ENCODE measurements around the gene ZNF644.

ZNF644 gene

DNA sequence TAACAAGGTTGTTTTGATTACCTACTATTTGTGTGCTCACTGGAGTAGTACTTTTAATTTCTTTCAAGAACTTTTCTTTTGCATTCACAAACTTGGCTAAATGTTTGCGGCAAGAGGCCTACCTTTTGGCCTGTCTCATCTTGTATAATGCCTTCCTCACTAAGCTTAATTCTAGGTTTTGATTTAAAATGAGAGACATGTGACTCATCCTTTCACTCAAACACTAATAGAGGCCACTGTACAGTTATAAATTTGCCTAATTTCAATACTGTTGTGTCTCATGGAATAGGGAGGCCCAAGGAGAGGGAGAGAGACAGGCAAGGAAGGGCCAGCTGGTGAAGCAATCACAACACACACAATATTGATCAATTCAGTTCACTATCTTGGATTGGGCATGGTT is 66.1 kb downstream of the ZNF644 start:
- Histone ChIP-seq H3K36me3 (ENCODE audit: low read depth) (no peaks in the 10 kb centered on the region), H3K9me3 (ENCODE audit: severe bottlenecking) (no peaks in the 10 kb centered on the region), H3K27me3 (ENCODE audit: insufficient read depth, poor library complexity, severe bottlenecking) (no peaks in the 10 kb centered on the region), H3K27ac (ENCODE audit: poor library complexity, severe bottlenecking) (no peak overlapping the region), H3K4me1 (ENCODE audit: insufficient read depth, poor library complexity, severe bottlenecking) (peaks cover 15% of the 10 kb centered on the region), H3K4me3 (ENCODE audit: severe bottlenecking) (no peak overlapping the region)
- TF ChIP-seq, protein P1, sequence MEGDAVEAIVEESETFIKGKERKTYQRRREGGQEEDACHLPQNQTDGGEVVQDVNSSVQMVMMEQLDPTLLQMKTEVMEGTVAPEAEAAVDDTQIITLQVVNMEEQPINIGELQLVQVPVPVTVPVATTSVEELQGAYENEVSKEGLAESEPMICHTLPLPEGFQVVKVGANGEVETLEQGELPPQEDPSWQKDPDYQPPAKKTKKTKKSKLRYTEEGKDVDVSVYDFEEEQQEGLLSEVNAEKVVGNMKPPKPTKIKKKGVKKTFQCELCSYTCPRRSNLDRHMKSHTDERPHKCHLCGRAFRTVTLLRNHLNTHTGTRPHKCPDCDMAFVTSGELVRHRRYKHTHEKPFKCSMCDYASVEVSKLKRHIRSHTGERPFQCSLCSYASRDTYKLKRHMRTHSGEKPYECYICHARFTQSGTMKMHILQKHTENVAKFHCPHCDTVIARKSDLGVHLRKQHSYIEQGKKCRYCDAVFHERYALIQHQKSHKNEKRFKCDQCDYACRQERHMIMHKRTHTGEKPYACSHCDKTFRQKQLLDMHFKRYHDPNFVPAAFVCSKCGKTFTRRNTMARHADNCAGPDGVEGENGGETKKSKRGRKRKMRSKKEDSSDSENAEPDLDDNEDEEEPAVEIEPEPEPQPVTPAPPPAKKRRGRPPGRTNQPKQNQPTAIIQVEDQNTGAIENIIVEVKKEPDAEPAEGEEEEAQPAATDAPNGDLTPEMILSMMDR (IDR thresholded peaks at IDR 0.05; ENCODE audit: poor library complexity, severe bottlenecking) = no peak
- DNase-seq (ENCODE audit: low spot score) (no peak), ATAC-seq (ENCODE audit: low read depth) (no peak)

DNA sequence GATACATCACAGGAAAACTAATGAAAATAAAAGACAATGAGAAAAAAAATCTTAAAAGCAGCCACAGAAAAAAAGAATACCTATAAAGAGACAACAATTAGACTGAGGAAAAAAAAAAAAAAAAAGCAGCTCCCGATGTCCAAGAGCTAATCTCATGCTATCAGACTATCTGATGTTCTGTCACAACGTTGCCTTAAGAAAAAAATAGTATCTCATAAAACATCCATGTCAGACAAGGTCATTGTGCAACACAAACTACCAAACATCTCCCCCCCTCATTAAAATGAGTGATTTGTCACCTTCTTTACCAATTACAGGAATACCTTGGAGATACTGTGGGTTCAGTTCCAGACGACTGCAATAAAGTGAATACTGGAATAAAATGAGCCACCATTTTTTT is 68.9 kb downstream of the ZNF644 start:
- no peaks in the 10 kb centered on the region for H3K4me1 ChIP-seq (ENCODE audit: insufficient read depth, poor library complexity, severe bottlenecking)
- H3K27ac ChIP-seq (ENCODE audit: poor library complexity, severe bottlenecking) = no peak overlapping the region
- no peak for DNase-seq (ENCODE audit: low spot score)
- H3K4me3 ChIP-seq (ENCODE audit: severe bottlenecking) = no peak overlapping the region
- no peak for ATAC-seq (ENCODE audit: low read depth)
- no peaks in the 10 kb centered on the region for H3K27me3 ChIP-seq (ENCODE audit: insufficient read depth, poor library complexity, severe bottlenecking)
- no peaks in the 10 kb centered on the region for H3K36me3 ChIP-seq (ENCODE audit: low read depth)
- H3K9me3 ChIP-seq (ENCODE audit: severe bottlenecking) = no peaks in the 10 kb centered on the region
- TF ChIP-seq, protein P1 (IDR thresholded peaks at IDR 0.05; ENCODE audit: poor library complexity, severe bottlenecking) = no peak

DNA sequence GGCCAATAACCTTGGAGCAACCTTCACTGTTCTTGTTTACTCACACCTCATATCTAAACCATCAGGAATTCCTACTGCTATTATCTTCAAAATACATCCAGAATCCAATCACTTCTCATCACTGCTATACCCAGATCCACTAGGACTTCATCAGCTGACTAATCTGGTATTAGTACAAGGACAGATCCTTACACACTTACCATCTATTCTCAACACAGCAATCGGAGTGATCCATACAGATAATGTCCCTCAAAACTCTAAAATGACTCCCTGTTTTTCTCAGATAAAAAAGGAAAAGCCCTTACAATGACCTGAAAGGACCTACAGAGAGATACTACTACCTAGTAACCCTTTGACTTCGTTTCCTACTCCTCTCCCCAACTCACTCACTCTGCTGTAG is 70.8 kb downstream of the ZNF644 start:
- TF ChIP-seq, protein P1 (IDR thresholded peaks at IDR 0.05; ENCODE audit: poor library complexity, severe bottlenecking) = no peak
- DNase-seq (ENCODE audit: low spot score) (no peak), ATAC-seq (ENCODE audit: low read depth) (no peak)
- no peaks in the 10 kb centered on the region for H3K36me3 ChIP-seq (ENCODE audit: low read depth)
- no peaks in the 10 kb centered on the region for H3K27me3 ChIP-seq (ENCODE audit: insufficient read depth, poor library complexity, severe bottlenecking)
- no peaks in the 10 kb centered on the region for H3K4me1 ChIP-seq (ENCODE audit: insufficient read depth, poor library complexity, severe bottlenecking)
- H3K27ac ChIP-seq (ENCODE audit: poor library complexity, severe bottlenecking) = no peak overlapping the region
- H3K4me3 ChIP-seq (ENCODE audit: severe bottlenecking) = no peak overlapping the region
- H3K9me3 ChIP-seq (ENCODE audit: severe bottlenecking) = no peaks in the 10 kb centered on the region

DNA sequence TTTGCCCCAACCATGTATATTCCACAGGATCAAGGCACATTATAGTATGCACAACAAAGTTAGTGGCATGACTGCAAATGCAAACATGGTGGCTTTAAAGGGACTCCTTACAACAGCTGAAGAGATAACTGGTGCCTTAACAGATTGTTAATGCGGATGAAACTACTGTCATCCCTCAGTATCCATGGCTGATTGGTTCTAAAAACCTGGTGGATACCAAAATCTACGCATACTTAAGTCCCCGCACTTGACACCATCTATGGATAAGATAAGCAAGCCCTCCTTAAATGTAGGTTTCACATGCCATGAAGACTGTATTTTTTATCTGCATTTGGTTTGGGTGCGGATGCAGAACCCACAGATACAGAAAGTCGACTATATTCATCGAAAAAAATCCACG is 73.5 kb downstream of the ZNF644 start:
- Histone ChIP-seq H3K36me3 (ENCODE audit: low read depth) (peaks cover 11% of the 10 kb centered on the region), H3K4me3 (ENCODE audit: severe bottlenecking) (no peak overlapping the region), H3K27ac (ENCODE audit: poor library complexity, severe bottlenecking) (no peak overlapping the region), H3K4me1 (ENCODE audit: insufficient read depth, poor library complexity, severe bottlenecking) (no peaks in the 10 kb centered on the region), H3K27me3 (ENCODE audit: insufficient read depth, poor library complexity, severe bottlenecking) (no peaks in the 10 kb centered on the region), H3K9me3 (ENCODE audit: severe bottlenecking) (no peaks in the 10 kb centered on the region)
- DNase-seq (ENCODE audit: low spot score) = no peak
- TF ChIP-seq, protein P1 (IDR thresholded peaks at IDR 0.05; ENCODE audit: poor library complexity, severe bottlenecking) = no peak
- ATAC-seq (ENCODE audit: low read depth) = no peak

DNA sequence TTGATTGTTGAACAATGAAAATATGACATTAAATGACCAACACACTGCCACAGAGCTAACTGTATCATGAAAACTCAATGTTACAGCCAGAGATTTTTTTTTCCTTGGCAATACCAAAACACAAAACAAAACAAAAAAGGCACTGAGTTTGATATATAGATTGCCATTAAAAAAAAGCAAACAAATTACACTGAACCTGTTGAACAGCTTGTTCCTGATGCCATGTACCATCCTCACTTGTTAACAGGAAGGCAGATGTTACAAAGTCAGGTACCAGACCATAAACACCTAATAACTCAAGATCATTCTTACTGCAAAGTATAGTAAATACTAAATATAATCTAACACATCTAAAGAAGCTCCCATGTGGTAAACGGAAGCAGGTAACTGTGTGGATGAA is 75.2 kb downstream of the ZNF644 start:
- no peaks in the 10 kb centered on the region for H3K9me3 ChIP-seq (ENCODE audit: severe bottlenecking)
- H3K4me3 ChIP-seq (ENCODE audit: severe bottlenecking) = no peak overlapping the region
- peaks cover 23% of the 10 kb centered on the region for H3K36me3 ChIP-seq (ENCODE audit: low read depth)
- no peaks in the 10 kb centered on the region for H3K27me3 ChIP-seq (ENCODE audit: insufficient read depth, poor library complexity, severe bottlenecking)
- TF ChIP-seq, protein P1 (IDR thresholded peaks at IDR 0.05; ENCODE audit: poor library complexity, severe bottlenecking) = no peak
- H3K4me1 ChIP-seq (ENCODE audit: insufficient read depth, poor library complexity, severe bottlenecking) = no peaks in the 10 kb centered on the region
- DNase-seq (ENCODE audit: low spot score) (no peak), ATAC-seq (ENCODE audit: low read depth) (no peak)
- H3K27ac ChIP-seq (ENCODE audit: poor library complexity, severe bottlenecking) = no peak overlapping the region

Data from RWPE2 (cell line).